Panc1 (cell line): ENCODE data around the gene IGSF10. TPM values are rescaled to one million over a fixed set of nuclear protein-coding genes. Genes with fewer than 3 reads are reported as not detected.

Source experiments
- ATAC-seq: fragments of 200-7000 bp; cut with Tn5 transposase; 2 replicates; pipeline ENCODE4 v1.9.1; 2020; ENCODE audit warnings: mild to moderate bottlenecking, moderate library complexity
- BruUV-seq: library from RNA; stranded (reverse); fragments of 400-500 nt; replicated peaks from 2 replicates; lab custom pipeline; 2021; lab: Mats Ljungman, UMichigan
- CTCF ChIA-PET: fragments of 300-600 bp; sonication (Branson Sonifier 250); formaldehyde crosslinking; loops from one replicate; lab custom pipeline; 2022; ENCODE audit warnings: antibody characterized with exemption; lab: Charles Lee
- POLR2A ChIA-PET: fragments of 300-600 bp; sonication (Branson Sonifier 250); formaldehyde crosslinking; loops from one replicate; lab custom pipeline; 2022; ENCODE audit warnings: antibody characterized with exemption; lab: Charles Lee
- DNase-seq: peaks from one replicate; pipeline ENCODE4 v3.0.0-alpha.2; 2010; ENCODE audit warnings: low read depth, low spot score
- H3K27ac ChIP-seq: 2 replicates; pipeline ENCODE4 v1.5.1; 2011; ENCODE audit warnings: mild to moderate bottlenecking, low read length, inconsistent platforms
- H3K27me3 ChIP-seq: fragments of 200-500 bp; sonication (Bioruptor generic); 2 replicates; pipeline ENCODE4 v1.6.0; 2014; ENCODE audit warnings: low read length, inconsistent platforms; ENCODE audit not compliant: control insufficient read depth, insufficient read depth
- H3K36me3 ChIP-seq: fragments of 200-500 bp; sonication (Bioruptor generic); 2 replicates; pipeline ENCODE4 v1.5.1; 2014; ENCODE audit warnings: inconsistent platforms, mild to moderate bottlenecking, low read length, moderate library complexity; ENCODE audit not compliant: control insufficient read depth, insufficient read depth
- H3K4me1 ChIP-seq: 2 replicates; pipeline ENCODE4 v1.5.1; 2011; ENCODE audit warnings: inconsistent platforms, mild to moderate bottlenecking, low read length, moderate library complexity; ENCODE audit not compliant: control insufficient read depth, insufficient read depth
- H3K4me3 ChIP-seq, 2 experiments: 2 replicates each; pipeline ENCODE4 v1.5.1; 2011 to 2012; ENCODE audit warnings: low read depth in 2 of 2, low read length in 2 of 2, mild to moderate bottlenecking in 2 of 2, inconsistent platforms in 1 of 2, moderate library complexity in 1 of 2
- H3K9me3 ChIP-seq: fragments of 200-500 bp; sonication (Bioruptor generic); 2 replicates; pipeline ENCODE4 v1.5.1; 2014; ENCODE audit warnings: low read depth, mild to moderate bottlenecking, inconsistent platforms, low read length, moderate library complexity; ENCODE audit not compliant: control insufficient read depth, insufficient read depth
- POLR2AphosphoS5 ChIP-seq: IDR thresholded peaks from 2 replicates; pipeline ENCODE4 v1.6.1; 2012; ENCODE audit warnings: mild to moderate bottlenecking, low read depth, low read length, moderate library complexity
- SIN3A ChIP-seq: IDR thresholded peaks from 2 replicates; pipeline ENCODE4 v1.6.1; 2012; ENCODE audit warnings: low read depth, mild to moderate bottlenecking, low read length, moderate library complexity, borderline replicate concordance; ENCODE audit not compliant: insufficient read depth
- TCF7L2 ChIP-seq: IDR thresholded peaks from 2 replicates; pipeline ENCODE4 v1.6.1; 2011; ENCODE audit warnings: mild to moderate bottlenecking, low read depth, low read length, inconsistent platforms
- in situ Hi-C: cut with HindIII; loops from 2 replicates; pipeline ENCODE4 v1.10.0; 2016; ENCODE audit warnings: low sequenced_read_pairs, low pct_unique_long_range_greater_than_20kb
- intact Hi-C: fragments of 100-400 bp; cut with micrococcal nuclease; formaldehyde crosslinking; loops from one replicate; pipeline ENCODE4 v1.10.0; 2022; ENCODE audit not compliant: unreplicated experiment
- total RNA-seq: library from RNA; stranded (reverse); gene quantifications from one replicate; pipeline ENCODE4 v1.2.1, GENCODE V29; 2021; ENCODE audit not compliant: unreplicated experiment
- TF ChIP-seq, protein P1 (sequence below), 2 experiments: IDR thresholded peaks; 2 replicates each; pipeline ENCODE4 v1.6.1; 2011 to 2012; ENCODE audit warnings: low read depth in 2 of 2, control low read depth in 1 of 2, low read length in 1 of 2, mild to moderate bottlenecking in 1 of 2, moderate library complexity in 1 of 2; ENCODE audit not compliant: insufficient read depth in 1 of 2
- TF ChIP-seq, protein P2 (sequence below): fragments of 450-650 bp; IDR thresholded peaks from 2 replicates; pipeline ENCODE4 v1.5.1; 2017; ENCODE audit warnings: mild to moderate bottlenecking

The IGSF10 gene
- total RNA-seq, 1 experiment from 2014 or later = 0.10 TPM

DNA sequence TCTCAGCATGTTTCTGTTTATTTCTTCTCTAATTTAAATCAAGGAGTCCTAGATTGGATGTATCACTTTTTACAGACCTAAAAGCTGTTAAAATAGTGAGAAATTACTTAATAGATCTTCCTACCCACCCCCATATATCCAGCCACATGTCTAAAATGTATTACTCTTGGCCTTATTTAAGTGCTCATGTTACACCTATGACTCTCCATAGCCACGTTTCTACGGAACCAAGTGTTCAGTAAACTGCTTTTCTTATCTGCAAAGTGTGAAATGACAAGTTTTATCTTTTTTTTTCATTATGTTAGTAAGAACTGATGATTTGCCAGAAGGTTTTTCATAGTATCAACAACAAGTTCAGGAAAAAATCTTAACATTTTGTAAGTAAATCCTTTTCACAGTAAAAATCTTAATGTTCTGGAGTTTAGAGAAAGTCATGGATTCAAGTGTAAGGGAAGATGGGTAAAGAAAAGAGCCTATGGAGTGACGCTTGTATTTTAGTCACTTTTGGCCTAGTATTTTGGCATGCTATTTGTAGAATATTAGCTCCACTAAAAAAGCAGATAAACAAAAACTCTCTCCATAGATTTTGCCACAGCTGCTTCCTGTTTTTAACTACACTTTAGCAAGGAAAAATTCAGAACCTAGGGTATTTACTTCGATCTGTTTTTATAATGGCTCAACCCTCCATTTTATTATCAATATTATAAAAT, 41.2 kb upstream of the IGSF10 start:
- Histone ChIP-seq H3K9me3 (no peaks in the 10 kb centered on the region), H3K27ac (no peak overlapping the region), H3K4me3 (no peak overlapping the region), H3K4me1 (no peaks in the 10 kb centered on the region), H3K27me3 (no peaks in the 10 kb centered on the region), H3K36me3 (no peaks in the 10 kb centered on the region)
- ATAC-seq (no peak), DNase-seq (no peak)
- intact Hi-C loops (no loop called here), in situ Hi-C loops (no loop called here)
- POLR2A ChIA-PET = no interaction called here
- TF ChIP-seq SIN3A = no peak
- no TSS peak for BruUV-seq
- CTCF ChIA-PET = no interaction called here

DNA sequence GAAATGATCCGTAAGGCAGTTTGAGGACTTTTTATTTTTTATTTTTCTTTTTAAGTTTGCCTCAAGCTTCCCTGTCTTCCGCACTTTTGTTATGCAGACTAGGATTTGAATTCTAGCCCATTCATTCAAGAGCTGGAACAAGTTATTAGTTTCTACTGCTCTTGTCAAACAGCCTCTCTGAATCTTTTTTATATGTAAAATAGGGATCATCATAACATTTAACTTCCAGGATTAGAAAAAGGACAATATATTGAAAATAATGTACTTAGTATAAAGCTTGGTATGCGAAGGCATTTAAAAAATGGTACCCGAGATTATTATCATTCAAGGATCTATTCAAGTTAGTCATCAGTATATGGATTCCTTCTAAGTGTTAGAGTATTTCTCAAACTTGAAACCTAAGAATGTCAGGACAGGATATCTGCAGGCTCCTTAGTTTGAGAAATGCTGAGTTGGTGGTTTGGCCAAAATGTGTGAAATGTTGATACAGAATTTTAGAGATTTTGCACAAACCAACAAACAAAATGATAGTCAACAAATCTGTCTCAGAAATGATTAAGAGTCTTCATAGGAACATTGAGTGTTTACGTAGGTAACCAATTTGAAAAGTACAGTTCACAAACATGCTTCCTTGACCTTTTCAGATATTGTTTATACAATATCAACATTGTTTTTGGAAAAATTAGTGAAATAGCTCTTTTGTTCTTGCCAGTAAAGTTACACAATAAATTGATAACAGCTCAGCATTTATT, 40.5 kb upstream of the IGSF10 start:
- no peak overlapping the region for H3K27ac ChIP-seq
- ATAC-seq = no peak
- DNase-seq = no peak
- TF ChIP-seq POLR2AphosphoS5 = no peak
- TF ChIP-seq, protein P1, sequence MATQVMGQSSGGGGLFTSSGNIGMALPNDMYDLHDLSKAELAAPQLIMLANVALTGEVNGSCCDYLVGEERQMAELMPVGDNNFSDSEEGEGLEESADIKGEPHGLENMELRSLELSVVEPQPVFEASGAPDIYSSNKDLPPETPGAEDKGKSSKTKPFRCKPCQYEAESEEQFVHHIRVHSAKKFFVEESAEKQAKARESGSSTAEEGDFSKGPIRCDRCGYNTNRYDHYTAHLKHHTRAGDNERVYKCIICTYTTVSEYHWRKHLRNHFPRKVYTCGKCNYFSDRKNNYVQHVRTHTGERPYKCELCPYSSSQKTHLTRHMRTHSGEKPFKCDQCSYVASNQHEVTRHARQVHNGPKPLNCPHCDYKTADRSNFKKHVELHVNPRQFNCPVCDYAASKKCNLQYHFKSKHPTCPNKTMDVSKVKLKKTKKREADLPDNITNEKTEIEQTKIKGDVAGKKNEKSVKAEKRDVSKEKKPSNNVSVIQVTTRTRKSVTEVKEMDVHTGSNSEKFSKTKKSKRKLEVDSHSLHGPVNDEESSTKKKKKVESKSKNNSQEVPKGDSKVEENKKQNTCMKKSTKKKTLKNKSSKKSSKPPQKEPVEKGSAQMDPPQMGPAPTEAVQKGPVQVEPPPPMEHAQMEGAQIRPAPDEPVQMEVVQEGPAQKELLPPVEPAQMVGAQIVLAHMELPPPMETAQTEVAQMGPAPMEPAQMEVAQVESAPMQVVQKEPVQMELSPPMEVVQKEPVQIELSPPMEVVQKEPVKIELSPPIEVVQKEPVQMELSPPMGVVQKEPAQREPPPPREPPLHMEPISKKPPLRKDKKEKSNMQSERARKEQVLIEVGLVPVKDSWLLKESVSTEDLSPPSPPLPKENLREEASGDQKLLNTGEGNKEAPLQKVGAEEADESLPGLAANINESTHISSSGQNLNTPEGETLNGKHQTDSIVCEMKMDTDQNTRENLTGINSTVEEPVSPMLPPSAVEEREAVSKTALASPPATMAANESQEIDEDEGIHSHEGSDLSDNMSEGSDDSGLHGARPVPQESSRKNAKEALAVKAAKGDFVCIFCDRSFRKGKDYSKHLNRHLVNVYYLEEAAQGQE (IDR thresholded peaks at IDR 0.05; ENCODE audit: insufficient read depth in 1 of 2, low read depth in 2 of 2, low read length in 1 of 2) = no peak
- no peak for TF ChIP-seq TCF7L2
- TF ChIP-seq SIN3A = no peak
- TF ChIP-seq, protein P2, sequence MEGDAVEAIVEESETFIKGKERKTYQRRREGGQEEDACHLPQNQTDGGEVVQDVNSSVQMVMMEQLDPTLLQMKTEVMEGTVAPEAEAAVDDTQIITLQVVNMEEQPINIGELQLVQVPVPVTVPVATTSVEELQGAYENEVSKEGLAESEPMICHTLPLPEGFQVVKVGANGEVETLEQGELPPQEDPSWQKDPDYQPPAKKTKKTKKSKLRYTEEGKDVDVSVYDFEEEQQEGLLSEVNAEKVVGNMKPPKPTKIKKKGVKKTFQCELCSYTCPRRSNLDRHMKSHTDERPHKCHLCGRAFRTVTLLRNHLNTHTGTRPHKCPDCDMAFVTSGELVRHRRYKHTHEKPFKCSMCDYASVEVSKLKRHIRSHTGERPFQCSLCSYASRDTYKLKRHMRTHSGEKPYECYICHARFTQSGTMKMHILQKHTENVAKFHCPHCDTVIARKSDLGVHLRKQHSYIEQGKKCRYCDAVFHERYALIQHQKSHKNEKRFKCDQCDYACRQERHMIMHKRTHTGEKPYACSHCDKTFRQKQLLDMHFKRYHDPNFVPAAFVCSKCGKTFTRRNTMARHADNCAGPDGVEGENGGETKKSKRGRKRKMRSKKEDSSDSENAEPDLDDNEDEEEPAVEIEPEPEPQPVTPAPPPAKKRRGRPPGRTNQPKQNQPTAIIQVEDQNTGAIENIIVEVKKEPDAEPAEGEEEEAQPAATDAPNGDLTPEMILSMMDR = no peak
- no peaks in the 10 kb centered on the region for H3K36me3 ChIP-seq
- in situ Hi-C loops (no loop called here), intact Hi-C loops (no loop called here)
- H3K4me1 ChIP-seq = no peaks in the 10 kb centered on the region
- H3K27me3 ChIP-seq = no peaks in the 10 kb centered on the region
- BruUV-seq = no TSS peak
- H3K9me3 ChIP-seq = no peaks in the 10 kb centered on the region
- H3K4me3 ChIP-seq = no peak overlapping the region
- POLR2A ChIA-PET = no interaction called here
- CTCF ChIA-PET = no interaction called here

DNA sequence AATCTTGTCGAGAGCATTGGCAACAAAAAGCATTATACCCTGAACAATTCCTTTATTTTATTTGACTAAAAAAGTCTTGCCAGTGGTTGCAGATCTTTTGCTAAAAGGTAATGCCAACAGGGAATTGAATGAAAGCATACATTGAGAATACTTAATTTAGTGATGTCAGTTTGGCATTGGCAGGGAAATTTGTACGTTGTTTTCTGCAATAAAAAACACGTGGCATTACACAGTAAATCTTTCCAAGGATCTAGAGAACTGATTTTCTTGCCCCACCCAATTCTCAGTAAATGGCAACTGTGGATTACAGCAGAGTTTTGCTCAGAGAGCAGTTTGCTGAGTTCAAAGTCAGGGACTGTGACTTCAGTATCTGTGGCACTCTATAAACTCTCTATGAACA, 38.3 kb upstream of the IGSF10 start:
- in situ Hi-C loops (no loop called here), intact Hi-C loops (no loop called here)
- Histone ChIP-seq H3K27ac (no peak overlapping the region), H3K4me3 (no peak overlapping the region), H3K4me1 (no peaks in the 10 kb centered on the region), H3K36me3 (no peaks in the 10 kb centered on the region), H3K9me3 (no peaks in the 10 kb centered on the region), H3K27me3 (no peaks in the 10 kb centered on the region)
- POLR2A ChIA-PET = no interaction called here
- CTCF ChIA-PET = no interaction called here
- TF ChIP-seq SIN3A (no peak), POLR2AphosphoS5 (no peak), TCF7L2 (no peak)
- TF ChIP-seq, protein P2 = no peak
- TF ChIP-seq, protein P1 (IDR thresholded peaks at IDR 0.05; ENCODE audit: insufficient read depth in 1 of 2, low read depth in 2 of 2, low read length in 1 of 2) = no peak
- BruUV-seq = no TSS peak
- DNase-seq (no peak), ATAC-seq (no peak)
